ENCODE measurements around the gene SMO.
A peak's percentile ranks its signal among the peaks of the same experiment; 100 is the strongest.

The SMO gene

DNA sequence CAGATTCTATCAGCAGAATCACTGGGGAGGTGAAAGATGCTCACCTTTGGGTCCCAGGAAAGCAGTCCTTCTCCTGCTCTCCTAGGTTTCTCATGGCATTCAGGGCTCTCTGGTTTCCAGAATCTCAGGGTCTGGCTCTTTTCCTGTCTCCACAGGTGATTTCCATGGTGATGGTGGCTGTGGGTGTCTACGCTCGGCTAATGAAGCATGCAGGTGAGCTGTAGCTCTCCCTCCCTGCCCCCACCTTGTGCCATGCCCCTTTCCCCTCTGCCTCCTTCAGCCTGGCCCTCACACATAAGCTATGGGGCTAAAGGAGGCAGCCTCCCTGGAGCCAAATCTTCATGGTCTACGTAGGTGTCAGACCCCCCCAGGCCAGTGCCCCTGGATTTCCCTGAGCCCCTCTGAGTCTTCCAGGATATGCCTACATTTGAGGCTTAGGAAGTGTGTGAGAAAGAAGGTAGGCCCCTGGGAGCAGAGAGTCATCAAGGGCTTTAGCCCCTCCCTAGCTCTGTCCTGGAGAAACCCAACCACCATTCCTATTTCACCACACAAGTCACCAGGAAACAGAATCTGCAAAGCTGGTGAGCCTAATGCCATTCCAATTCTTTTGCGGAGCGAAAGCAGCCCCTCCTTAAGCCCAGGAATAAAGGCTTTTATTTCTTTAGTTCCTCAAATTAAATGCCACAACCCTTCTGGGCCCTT, 26.8 kb upstream of the SMO start:
- TF ChIP-seq, protein P1, sequence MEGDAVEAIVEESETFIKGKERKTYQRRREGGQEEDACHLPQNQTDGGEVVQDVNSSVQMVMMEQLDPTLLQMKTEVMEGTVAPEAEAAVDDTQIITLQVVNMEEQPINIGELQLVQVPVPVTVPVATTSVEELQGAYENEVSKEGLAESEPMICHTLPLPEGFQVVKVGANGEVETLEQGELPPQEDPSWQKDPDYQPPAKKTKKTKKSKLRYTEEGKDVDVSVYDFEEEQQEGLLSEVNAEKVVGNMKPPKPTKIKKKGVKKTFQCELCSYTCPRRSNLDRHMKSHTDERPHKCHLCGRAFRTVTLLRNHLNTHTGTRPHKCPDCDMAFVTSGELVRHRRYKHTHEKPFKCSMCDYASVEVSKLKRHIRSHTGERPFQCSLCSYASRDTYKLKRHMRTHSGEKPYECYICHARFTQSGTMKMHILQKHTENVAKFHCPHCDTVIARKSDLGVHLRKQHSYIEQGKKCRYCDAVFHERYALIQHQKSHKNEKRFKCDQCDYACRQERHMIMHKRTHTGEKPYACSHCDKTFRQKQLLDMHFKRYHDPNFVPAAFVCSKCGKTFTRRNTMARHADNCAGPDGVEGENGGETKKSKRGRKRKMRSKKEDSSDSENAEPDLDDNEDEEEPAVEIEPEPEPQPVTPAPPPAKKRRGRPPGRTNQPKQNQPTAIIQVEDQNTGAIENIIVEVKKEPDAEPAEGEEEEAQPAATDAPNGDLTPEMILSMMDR (IDR thresholded peaks at IDR 0.05; ENCODE audit: control insufficient read depth, insufficient read depth, low read depth, low read length, missing control alignments) = no peak
- no peak overlapping the region for H3K4me3 ChIP-seq (ENCODE audit: control insufficient read depth, low read depth, low read length)
- DNase-seq (ENCODE audit: low read depth) = no peak

DNA sequence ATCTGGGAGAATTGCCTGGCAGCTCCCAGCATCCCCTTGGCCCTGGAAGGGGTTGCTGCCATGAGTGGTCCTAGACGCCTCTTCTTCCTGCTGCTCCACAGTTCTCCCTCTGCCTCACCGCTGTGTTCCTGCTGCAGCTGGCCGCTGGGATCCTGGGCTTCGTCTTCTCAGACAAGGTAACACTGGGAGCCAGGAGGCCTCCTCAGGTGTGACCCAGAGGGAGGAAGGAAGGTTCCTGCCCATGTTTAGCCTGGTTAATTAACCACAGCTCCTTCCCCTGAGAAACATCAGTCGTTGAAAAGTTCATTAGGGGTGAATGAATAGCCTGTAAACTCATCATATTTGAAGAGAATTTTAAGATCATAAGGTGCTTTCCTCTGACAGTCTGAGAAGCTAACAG, 25.7 kb upstream of the SMO start:
- TF ChIP-seq, protein P1 (IDR thresholded peaks at IDR 0.05; ENCODE audit: control insufficient read depth, insufficient read depth, low read depth, low read length, missing control alignments) = no peak
- no peak overlapping the region for H3K4me3 ChIP-seq (ENCODE audit: control insufficient read depth, low read depth, low read length)
- no peak for DNase-seq (ENCODE audit: low read depth)

DNA sequence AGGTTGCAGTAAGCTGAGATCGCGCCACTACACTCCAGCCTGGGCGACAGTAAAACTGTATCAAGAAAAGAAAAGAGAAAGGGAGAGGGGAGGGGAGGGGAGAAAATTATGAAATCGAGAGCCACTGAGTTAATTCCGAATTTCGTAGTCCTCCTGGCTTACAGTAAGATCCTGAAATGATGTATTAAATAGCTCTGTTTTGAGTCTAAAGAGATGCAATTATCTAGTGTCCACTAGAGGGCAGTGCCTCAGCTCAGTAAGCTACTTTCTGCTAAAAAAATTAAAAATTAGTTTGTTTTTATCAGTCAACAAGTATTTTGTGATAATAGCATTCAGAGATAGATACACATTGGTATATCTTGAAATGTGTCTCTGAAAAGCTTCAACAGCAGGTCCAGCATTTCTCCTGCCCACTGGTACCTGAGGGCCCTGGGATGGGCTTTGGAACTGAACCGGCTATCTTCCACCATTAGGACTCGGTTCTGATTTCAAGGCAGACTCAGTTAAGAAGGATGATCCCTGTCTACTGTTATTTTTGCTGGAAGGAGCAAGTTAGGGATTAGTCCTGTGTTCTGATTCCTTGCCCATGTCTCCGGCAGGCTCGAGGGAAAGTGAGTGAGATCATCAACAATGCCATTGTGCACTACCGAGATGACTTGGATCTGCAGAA, 24.4 kb upstream of the SMO start:
- TF ChIP-seq, protein P1 (IDR thresholded peaks at IDR 0.05; ENCODE audit: control insufficient read depth, insufficient read depth, low read depth, low read length, missing control alignments) = peak; percentile 74
- no peak overlapping the region for H3K4me3 ChIP-seq (ENCODE audit: control insufficient read depth, low read depth, low read length)
- DNase-seq (ENCODE audit: low read depth) = peak; percentile 40

DNA sequence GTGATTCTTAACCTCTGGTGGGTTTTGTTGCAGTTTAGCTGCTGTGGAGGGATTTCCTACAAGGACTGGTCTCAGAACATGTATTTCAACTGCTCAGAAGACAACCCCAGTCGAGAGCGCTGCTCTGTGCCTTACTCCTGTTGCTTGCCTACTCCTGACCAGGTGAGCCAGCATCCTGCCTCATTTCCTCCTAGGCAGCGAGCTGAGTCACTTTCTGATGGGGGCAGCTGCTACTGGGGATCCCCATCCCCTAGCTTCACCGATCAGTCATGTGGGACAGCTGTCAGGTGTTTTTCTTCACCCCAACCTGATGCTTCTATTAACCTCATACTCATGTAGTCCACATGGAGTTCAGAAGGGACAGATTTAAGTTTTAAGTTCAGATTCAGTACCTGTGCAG, 21.7 kb upstream of the SMO start:
- TF ChIP-seq, protein P1 (IDR thresholded peaks at IDR 0.05; ENCODE audit: control insufficient read depth, insufficient read depth, low read depth, low read length, missing control alignments) = no peak
- H3K4me3 ChIP-seq (ENCODE audit: control insufficient read depth, low read depth, low read length) = no peak overlapping the region
- DNase-seq (ENCODE audit: low read depth) = no peak

DNA sequence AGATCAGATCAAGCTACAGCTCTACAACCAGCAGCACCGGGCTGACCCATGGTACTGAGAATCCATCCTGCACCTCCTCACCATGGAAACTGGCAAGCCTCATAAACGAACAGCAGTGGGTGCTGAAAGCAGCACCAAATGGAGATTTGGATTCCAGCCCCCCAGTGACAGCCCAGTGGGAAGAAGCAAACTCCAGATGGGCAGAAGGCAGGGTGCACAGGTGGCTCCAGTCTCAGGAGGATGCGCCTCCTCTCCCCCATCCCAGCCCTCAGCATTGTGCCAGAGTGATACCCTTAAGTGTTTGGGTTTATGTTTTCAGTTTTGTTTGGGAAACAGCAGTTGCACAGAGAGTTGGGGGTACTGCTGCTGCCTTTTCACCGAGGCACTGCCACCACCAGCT, 20.6 kb upstream of the SMO start:
- no peak for DNase-seq (ENCODE audit: low read depth)
- no peak overlapping the region for H3K4me3 ChIP-seq (ENCODE audit: control insufficient read depth, low read depth, low read length)
- TF ChIP-seq, protein P1 (IDR thresholded peaks at IDR 0.05; ENCODE audit: control insufficient read depth, insufficient read depth, low read depth, low read length, missing control alignments) = no peak

DNA sequence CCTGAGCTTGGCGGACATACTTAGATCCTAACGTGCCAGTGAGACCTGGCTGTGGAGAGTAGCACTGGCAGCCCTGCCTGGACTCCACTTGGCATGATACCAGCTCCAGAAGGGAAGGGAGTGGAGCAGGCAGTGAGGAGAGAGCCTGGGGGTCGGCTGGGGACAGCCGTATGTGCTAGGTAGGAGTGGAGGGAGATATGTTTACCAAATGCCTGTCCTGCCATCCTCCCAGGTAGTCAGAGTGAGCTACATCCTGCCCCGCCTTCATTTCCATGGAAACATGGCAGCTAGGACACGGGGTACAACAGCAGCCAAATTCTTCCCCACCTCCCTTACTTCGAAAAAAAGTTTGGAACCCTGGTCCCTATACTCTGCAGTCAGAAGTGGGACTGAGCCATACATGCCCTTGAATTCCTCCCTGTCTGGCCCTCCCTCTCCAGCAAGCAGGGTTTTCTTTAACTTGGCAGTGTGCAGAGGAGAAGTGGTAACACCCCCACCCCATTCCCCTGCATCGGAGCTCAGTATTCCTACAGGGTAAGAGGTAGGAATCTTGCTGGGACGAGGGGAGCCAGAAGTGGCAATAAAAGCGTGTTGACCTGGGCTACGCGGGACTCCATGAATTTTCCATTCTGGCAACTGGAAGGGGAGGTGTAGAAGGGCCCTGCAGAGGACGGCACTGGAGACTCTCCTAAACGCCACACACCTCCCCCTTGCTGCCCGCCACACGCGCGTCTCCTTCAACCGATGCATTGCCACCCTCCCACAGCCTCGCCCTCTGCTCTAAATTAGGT, 20.0 kb upstream of the SMO start:
- no peak overlapping the region; the same call in 1 of the 2 replicates for H3K4me3 ChIP-seq (ENCODE audit: control insufficient read depth, low read depth, low read length)
- no peak for DNase-seq (ENCODE audit: low read depth)
- TF ChIP-seq, protein P1 (IDR thresholded peaks at IDR 0.05; ENCODE audit: control insufficient read depth, insufficient read depth, low read depth, low read length, missing control alignments) = no peak

Measured in AG09309 (cell line).